ENCODE data around the gene SDC1. TPM values are rescaled to one million over a fixed set of nuclear protein-coding genes. Genes with fewer than 3 reads are reported as not detected.

The SDC1 gene
- total RNA-seq, 2 experiments from 2014 or later, result 0.13 to 0.19 TPM

DNA sequence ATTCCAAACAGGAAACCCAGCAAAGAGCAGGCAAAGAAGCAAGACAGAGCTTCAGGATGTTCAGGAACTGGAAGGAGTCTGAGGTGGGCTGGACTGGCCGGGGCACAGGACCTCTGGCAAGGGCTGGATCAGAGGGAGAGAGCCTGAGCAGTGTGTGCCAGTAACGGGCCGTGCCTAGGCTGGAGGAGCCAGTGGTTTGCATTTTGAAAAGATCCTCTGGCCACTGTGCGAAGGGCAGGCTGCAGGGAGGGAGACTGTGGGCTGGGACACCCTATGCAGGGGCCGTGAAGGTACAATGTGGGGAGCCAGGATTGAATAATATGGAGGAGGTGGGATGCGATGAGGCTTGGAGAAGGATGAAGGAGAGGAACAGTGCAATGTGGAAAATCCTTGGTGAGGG lies 6.2 kb upstream of the SDC1 start:
- CTCF ChIA-PET, result no interaction called here
- POLR2A ChIA-PET, result interaction anchor here (0.6 kb wide), 1 partner anchor 354 kb away, joined by 3 read pairs; no protein-coding TSS in a partner anchor

- ChIA-PET CTCF (no interaction called here), POLR2A (no interaction called here)
Observed at GRCh38 chr2:20230114-20230425, 5.1 kb upstream of the SDC1 start.

- ChIA-PET CTCF (interaction anchor here (0.7 kb wide), 1 partner anchor 196 kb away, joined by 3 read pairs; no protein-coding TSS in a partner anchor), POLR2A (no interaction called here)
Observed at GRCh38 chr2:20229322-20230113, 4.6 kb upstream of the SDC1 start.

DNA sequence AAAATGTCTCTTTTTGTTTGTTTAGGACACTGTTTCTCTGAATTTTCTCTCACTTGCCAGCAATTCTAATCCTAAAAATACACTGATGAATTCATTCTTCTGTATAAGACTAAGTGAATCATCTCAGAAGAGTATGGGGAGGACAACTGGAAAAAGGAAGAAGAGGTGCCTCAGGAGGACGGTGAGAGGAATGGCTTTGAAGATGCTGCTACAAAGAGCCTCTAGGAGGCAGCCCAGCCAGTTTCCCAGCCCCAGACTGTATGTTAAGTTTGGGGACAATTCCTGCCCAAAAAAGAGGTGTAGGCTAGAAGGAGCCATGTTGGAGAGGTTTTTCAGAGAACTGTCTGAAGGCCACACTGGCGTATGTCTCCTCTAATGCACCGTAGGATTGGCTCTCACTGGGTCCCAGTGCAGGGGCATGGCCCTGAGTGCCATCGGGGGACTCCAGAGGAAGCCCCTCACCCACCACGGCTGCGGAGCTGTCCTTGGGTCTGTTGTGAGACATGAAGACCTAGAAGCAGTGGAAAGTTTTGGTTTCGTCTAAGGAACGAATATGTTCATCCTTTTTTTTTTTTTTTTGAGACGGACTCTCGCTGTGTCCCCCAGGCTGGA lies 3.1 kb upstream of the SDC1 start:
- ChIA-PET CTCF (interaction anchor here (0.6 kb wide), 1 partner anchor 14 kb away, joined by 3 read pairs; no protein-coding TSS in a partner anchor), POLR2A (no interaction called here)

- POLR2A ChIA-PET, result no interaction called here
Observed at GRCh38 chr2:20226152-20226545, 1.2 kb upstream of the SDC1 start.

DNA sequence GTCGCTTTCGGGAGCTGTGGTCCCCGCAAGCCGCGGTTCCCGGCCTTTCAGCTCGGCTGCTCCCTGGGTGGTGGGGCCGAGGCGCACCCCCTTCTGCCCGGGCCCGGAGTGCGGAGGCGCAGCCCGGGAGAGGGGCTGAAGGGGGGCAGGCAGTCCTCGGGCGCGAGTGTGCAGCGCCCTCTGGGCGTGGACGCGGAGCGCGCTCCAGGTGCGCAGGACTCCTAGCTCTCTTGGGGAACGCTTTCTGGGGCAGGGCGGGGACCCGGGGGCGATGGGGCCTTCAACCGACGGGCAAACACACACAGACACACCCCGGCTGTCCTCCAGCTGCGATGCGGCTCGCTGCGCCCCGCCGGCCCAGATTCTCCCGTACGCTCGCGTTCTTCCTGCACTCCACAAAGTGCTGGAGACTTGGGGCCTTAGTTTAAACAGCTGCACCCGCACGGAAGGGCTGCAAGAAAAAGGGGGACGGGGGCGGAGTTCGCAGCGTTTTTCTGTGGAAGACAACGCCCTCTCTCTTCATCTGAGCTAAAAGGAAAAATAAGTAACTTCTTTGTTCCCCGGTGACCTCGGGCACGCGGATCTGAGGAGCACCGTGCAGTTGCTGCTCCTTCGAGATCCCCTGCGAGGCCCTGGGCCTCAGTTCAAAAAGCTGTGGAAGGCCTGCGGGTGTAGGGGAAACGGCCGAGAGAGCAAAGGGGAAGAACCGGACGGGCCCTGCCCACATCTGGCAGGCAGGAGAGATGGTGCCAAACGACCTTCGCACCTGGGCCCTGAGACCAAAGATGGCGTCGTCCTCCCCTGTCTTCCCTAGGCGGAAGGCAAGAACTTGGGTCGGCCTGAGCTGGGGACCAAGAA lies 593 bp upstream of the SDC1 start:
- POLR2A ChIA-PET, result no interaction called here
- CTCF ChIA-PET, result interaction anchor here (0.9 to 1.3 kb wide), 5 partner anchors 8 to 174 kb away, joined by 3 read pairs; partner anchors contain the start of gene LAPTM4A

More at GRCh38 chr2:20226152-20226545, 1.2 kb upstream of the SDC1 start:
- CTCF ChIA-PET, result interaction anchor here (0.9 kb wide), 1 partner anchor 97 kb away, joined by 3 read pairs; no protein-coding TSS in a partner anchor

DNA sequence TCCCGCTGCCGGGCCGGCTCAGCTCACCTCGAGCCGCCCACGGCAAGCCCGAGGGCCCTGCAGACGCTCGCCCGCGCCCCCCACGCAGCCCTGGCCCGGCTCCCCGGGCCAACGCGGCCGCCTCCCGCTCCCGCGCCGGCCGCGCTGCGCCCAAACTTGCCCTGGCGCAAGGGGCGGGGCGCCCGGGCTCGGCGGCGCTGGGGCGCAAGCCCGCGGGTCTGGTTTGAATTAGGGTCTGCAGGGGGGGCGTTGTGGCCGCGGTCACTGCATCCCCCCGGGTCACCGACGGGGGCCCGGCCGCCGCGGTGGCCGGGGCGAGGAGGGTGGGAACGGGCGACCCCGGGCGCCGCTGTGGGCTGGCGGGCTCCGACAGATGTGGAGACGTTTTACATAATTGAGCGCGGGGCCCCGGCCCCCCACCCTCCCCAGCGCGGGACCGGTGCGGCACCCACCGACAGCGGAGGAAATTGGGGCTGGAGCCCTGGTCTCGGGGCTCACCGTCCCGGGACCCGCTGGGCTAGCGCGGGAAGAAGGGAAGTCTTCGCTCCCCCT lies 690 bp downstream of the SDC1 start:
- ChIA-PET CTCF (interaction anchor here (1.3 kb wide), 1 partner anchor 15 kb away, joined by 3 read pairs; no protein-coding TSS in a partner anchor), POLR2A (no interaction called here)

DNA sequence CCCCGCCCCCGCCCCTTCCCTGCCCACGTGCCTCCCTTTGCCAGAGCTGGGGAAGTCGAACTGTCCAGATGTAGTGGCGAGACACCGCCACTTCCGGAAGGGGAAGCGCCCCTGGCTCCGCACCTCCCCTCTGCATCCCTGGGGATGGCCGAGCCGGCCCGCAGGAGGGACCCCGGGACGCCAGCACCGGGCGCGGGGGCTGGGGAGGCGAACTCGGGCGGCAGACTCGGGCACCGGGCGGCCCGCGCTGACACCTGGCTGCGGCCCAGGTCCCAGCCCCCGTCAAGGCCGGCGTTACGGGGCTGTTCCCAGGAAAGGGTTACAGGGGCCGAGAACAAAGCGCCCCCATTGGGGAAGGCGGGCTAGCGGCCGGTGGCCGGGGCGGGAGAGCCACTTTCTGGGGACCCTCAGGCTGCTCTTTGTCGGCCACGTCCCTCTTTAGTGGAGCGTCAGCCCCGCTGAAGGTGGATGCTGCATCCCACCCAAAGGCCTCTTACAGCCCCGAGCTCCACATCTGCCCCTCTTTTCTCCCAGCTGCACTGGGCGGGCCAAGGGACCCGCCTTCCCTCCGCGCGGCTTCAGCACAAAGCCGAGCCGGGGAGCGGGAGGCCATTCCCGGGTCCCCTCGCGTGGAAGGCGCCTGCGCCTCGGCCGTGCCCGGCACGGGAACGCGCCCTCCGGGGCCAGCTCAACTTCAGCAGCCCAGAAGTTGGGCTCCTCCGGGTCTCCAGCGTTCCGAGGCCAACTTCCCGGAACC lies 1.3 kb downstream of the SDC1 start:
- CTCF ChIA-PET, result interaction anchor here (1.3 kb wide), 1 partner anchor 15 kb away, joined by 3 read pairs; no protein-coding TSS in a partner anchor
- POLR2A ChIA-PET, result no interaction called here

DNA sequence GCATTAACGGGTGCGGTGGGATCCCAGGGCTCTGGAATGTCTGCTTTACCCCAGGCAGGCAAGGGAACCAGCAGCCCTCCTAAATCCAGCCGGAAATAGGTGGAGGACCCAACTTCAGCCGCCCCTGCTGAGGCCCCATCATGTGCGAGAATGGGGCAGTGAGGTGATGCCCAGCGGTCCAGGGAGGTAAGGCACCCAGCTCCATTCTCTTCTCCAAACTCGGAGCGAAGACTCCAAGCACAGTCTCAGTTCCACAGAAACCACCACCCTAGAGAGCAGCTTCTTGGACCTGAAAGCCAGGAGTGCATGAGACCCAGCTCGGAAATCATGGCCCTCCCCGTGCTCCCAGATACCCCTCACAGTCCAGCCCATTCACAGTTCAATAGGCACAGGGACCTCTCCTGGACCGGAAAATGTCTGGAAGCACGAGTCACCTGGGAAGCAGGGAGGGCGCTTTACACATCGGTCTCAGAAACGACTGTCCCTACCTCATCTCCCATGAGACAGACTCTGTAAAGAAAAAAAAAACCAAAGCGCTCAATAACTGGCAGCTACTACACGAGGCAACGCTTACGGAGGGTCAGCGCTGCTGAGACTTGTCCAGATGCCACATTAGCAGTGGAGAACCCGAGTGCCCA lies 2.0 kb downstream of the SDC1 start:
- POLR2A ChIA-PET, result no interaction called here
- CTCF ChIA-PET, result interaction anchor here (0.6 kb wide), 1 partner anchor 102 kb away, joined by 5 read pairs; no protein-coding TSS in a partner anchor

DNA sequence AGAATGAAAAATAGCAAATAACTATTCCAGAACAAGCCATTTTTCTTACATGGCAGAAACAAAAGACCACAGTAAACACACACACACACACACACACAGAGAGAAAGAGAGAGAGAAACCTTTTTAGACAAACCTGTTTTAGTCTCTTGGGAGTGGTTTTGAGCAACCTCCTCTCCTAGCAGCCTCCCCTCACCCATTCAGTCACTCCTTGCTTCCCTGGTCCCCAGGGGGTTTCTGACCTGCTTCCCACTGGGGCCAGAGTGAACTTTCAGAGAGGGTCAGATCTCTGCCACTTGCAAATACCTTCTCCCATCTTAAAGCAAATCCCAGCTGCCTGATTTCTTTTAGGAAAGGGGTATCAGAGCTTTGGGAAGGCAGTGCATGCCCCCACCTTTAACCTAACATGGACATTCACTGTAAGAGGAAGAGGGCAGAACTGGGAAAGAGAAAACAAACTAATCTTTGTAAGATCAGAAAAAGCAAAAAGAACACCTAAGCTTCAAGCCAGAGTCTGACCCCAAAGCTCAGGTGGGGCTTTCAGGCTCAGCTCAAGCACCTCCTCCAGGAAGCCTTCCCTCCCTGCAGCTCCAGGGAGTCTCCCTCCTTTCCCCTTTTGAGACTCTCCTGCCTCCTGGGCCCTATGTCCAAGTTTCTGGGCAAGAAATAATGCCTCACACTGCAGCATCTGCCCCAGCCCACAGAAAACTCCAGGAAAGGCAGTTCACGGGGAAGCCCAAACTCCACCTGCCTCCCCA lies 2.7 kb downstream of the SDC1 start:
- CTCF ChIA-PET, result interaction anchor here (0.6 kb wide), 1 partner anchor 103 kb away, joined by 5 read pairs; no protein-coding TSS in a partner anchor
- POLR2A ChIA-PET, result no interaction called here

DNA sequence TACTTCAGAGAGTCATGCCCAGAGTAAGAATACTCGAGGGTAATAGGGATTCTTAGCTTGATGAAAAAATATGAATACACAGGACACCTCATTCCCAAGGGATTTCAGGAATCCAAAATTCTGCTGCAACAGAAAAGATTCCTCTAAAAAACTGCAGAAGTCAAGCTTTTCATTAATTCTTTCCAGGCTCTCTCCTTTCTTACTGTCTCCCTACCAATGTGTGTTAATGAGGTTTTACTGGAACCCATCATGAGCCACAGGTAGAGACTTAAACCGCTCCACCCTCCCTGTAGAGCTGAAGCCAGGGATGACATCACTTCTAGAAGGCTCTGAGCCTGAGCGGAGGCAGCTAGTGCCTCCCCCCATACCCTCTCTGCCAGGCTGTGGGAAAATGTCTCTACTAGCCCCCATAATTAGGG lies 3.4 kb downstream of the SDC1 start:
- CTCF ChIA-PET, result interaction anchor here (0.5 to 0.7 kb wide), 2 partner anchors 47 to 86 kb away, joined by 3 read pairs; no protein-coding TSS in a partner anchor
- POLR2A ChIA-PET, result no interaction called here

GRCh38 chr2:20220806-20221554 lies 4.0 kb downstream of the SDC1 start:
- CTCF ChIA-PET, result interaction anchor here (0.5 to 0.7 kb wide), 2 partner anchors 47 to 85 kb away, joined by 3 read pairs; no protein-coding TSS in a partner anchor
- POLR2A ChIA-PET, result no interaction called here

DNA sequence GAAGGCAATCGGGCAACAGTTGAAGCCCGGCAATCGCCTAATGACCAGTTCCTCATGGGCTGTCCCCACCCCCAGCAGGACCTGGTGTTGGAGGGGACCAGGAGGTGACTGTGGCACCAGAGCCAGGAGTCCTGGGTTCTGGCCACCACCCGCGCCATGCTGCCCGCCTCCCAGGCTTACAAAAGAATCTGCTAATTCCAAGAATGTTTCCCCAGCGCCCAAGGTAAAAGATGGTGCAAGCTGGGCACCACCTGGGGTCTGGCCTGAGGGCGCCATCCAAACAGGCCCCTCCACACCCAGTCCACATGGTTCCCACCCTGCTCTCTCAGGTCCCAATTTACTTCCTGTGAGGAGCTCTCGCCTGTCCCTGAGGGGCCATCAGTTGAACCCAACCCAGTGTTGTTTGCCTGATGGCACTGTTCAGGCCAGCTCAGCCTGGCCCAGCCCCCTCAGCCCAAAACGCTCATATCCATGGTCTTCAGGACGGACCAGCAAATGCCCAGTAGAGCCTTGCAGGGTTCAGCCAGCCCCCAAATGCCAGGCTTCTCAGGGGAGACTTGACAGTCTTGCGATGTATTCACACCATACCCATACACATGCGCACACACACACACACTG lies 5.1 kb downstream of the SDC1 start:
- POLR2A ChIA-PET, result no interaction called here
- CTCF ChIA-PET, result no interaction called here

DNA sequence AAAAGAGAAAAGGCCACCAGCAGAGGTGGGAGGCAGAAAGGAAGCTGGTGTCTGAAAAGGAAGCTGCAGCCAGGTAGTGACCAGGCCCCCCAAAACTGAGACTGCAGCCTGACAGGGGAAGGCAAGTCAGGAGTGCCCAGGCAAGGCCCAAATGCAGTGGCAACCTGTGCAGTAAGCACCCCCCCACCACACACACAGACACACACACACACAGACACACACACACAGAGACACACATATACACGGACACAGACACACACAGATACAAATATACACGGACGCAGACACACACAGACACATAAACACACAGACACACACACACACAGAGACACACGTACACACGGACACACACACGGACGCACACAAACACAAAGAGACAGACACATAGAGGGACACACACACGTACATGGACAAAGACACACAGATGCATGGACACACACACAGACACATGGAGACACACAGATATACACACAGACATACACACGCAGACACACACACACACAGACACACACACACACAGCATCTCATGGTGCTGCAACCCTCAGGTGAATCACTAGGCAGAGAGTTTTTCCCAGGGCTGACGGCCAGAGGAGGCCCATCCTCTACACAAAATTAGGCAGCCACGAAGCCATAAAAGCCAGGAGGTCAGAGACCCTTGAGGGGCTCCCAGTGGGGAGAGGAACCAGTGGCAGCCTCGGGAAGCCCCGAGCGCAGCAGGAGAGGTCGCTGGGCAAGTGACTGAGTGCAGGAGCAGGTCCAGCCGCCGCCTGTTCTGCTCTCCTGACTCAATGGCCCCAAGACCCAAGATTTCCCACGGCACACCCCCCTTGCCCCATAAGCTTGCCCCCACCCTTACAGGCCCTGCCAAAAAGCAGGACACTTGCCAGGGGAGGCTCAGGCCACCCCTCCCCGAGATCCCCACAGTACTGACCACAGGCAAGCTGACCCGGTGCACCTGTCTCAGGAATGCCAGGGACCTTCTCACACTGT lies 6.3 kb downstream of the SDC1 start:
- ChIA-PET CTCF (no interaction called here), POLR2A (no interaction called here)
